Kidney glomerular epithelial cell (primary cell): Measurements from ENCODE around the gene KBTBD3.

Source experiments
- DNase-seq: peaks from one replicate; lab custom pipeline; 2025; lab: John Stamatoyannopoulos, UW

The KBTBD3 gene

GRCh38 chr11:106076919-106077608 is at the start of gene KBTBD3:
TSS of gene KBTBD3 (minus strand) at chr11:106077347. CDS start at chr11:106059097, 18,250 bp downstream.
- DNase-seq: peak; percentile 98

- no peak for DNase-seq
These were observed 44.6 kb upstream of the KBTBD3 start for GRCh38 chr11:106121570-106122320.

- DNase-seq: no peak
These were observed 28.8 kb upstream of the KBTBD3 start for GRCh38 chr11:106105986-106106385.

- DNase-seq: no peak
These were observed 24.7 kb upstream of the KBTBD3 start for GRCh38 chr11:106101819-106102218.

- DNase-seq: no peak
These were observed 24.2 kb upstream of the KBTBD3 start for GRCh38 chr11:106101370-106101769.

GRCh38 chr11:106098893-106099553 is 21.9 kb upstream of the KBTBD3 start:
- DNase-seq: no peak

- no peak for DNase-seq
These were observed 15.3 kb upstream of the KBTBD3 start for GRCh38 chr11:106092446-106092845.

- DNase-seq: peak; percentile 63
These were observed 14.5 kb upstream of the KBTBD3 start for GRCh38 chr11:106091480-106092123.

- peak; percentile 50 for DNase-seq
These were observed 11.7 kb upstream of the KBTBD3 start for GRCh38 chr11:106088896-106089295.

GRCh38 chr11:106087815-106088435 is 10.8 kb upstream of the KBTBD3 start:
- peak; percentile 45 for DNase-seq

- DNase-seq: no peak
These were observed 9.7 kb upstream of the KBTBD3 start for GRCh38 chr11:106086850-106087249.

GRCh38 chr11:106086135-106086534 is 9.0 kb upstream of the KBTBD3 start:
- no peak for DNase-seq

- DNase-seq: no peak
These were observed 4.9 kb upstream of the KBTBD3 start for GRCh38 chr11:106082096-106082495.

- peak; percentile 36 for DNase-seq
These were observed 685 bp upstream of the KBTBD3 start, which contains the start of gene AASDHPPT for GRCh38 chr11:106077609-106078455. TSS of gene AASDHPPT (plus strand) at chr11:106077662. CDS start at chr11:106077711, 49 bp downstream.

- no peak for DNase-seq
These were observed 802 bp downstream of the KBTBD3 start for GRCh38 chr11:106076171-106076918.

GRCh38 chr11:106072804-106073203 is 4.3 kb downstream of the KBTBD3 start:
- no peak for DNase-seq

GRCh38 chr11:106070606-106071005 is 6.5 kb downstream of the KBTBD3 start:
- DNase-seq: no peak

GRCh38 chr11:106063009-106063408 is 14.1 kb downstream of the KBTBD3 start:
- DNase-seq: no peak

- no peak for DNase-seq
These were observed 14.9 kb downstream of the KBTBD3 start for GRCh38 chr11:106061954-106062949.
